Panc1 (cell line): Measurements from ENCODE around the gene DDX1. TPM values are rescaled to one million over a fixed set of nuclear protein-coding genes. Genes with fewer than 3 reads are reported as not detected.

Experiments
- ATAC-seq: fragments of 200-7000 bp; cut with Tn5 transposase; 2 replicates; pipeline ENCODE4 v1.9.1; 2020; ENCODE audit warnings: mild to moderate bottlenecking, moderate library complexity
- BruUV-seq: library from RNA; stranded (reverse); fragments of 400-500 nt; replicated peaks from 2 replicates; lab custom pipeline; 2021; lab: Mats Ljungman, UMichigan
- CTCF ChIA-PET: fragments of 300-600 bp; sonication (Branson Sonifier 250); formaldehyde crosslinking; loops from one replicate; lab custom pipeline; 2022; ENCODE audit warnings: antibody characterized with exemption; lab: Charles Lee
- POLR2A ChIA-PET: fragments of 300-600 bp; sonication (Branson Sonifier 250); formaldehyde crosslinking; loops from one replicate; lab custom pipeline; 2022; ENCODE audit warnings: antibody characterized with exemption; lab: Charles Lee
- DNase-seq: peaks from one replicate; pipeline ENCODE4 v3.0.0-alpha.2; 2010; ENCODE audit warnings: low read depth, low spot score
- H3K27ac ChIP-seq: 2 replicates; pipeline ENCODE4 v1.5.1; 2011; ENCODE audit warnings: mild to moderate bottlenecking, low read length, inconsistent platforms
- H3K27me3 ChIP-seq: fragments of 200-500 bp; sonication (Bioruptor generic); 2 replicates; pipeline ENCODE4 v1.6.0; 2014; ENCODE audit warnings: low read length, inconsistent platforms; ENCODE audit not compliant: control insufficient read depth, insufficient read depth
- H3K36me3 ChIP-seq: fragments of 200-500 bp; sonication (Bioruptor generic); 2 replicates; pipeline ENCODE4 v1.5.1; 2014; ENCODE audit warnings: inconsistent platforms, mild to moderate bottlenecking, low read length, moderate library complexity; ENCODE audit not compliant: control insufficient read depth, insufficient read depth
- H3K4me1 ChIP-seq: 2 replicates; pipeline ENCODE4 v1.5.1; 2011; ENCODE audit warnings: inconsistent platforms, mild to moderate bottlenecking, low read length, moderate library complexity; ENCODE audit not compliant: control insufficient read depth, insufficient read depth
- H3K4me3 ChIP-seq, 2 experiments: 2 replicates each; pipeline ENCODE4 v1.5.1; 2011 to 2012; ENCODE audit warnings: low read depth in 2 of 2, low read length in 2 of 2, mild to moderate bottlenecking in 2 of 2, inconsistent platforms in 1 of 2, moderate library complexity in 1 of 2
- H3K9me3 ChIP-seq: fragments of 200-500 bp; sonication (Bioruptor generic); 2 replicates; pipeline ENCODE4 v1.5.1; 2014; ENCODE audit warnings: low read depth, mild to moderate bottlenecking, inconsistent platforms, low read length, moderate library complexity; ENCODE audit not compliant: control insufficient read depth, insufficient read depth
- CTCF ChIP-seq: fragments of 450-650 bp; IDR thresholded peaks from 2 replicates; pipeline ENCODE4 v1.5.1; 2017; ENCODE audit warnings: mild to moderate bottlenecking
- POLR2AphosphoS5 ChIP-seq: IDR thresholded peaks from 2 replicates; pipeline ENCODE4 v1.6.1; 2012; ENCODE audit warnings: mild to moderate bottlenecking, low read depth, low read length, moderate library complexity
- REST ChIP-seq, 2 experiments: IDR thresholded peaks; 2 replicates each; pipeline ENCODE4 v1.6.1; 2011 to 2012; ENCODE audit warnings: low read depth in 2 of 2, control low read depth in 1 of 2, low read length in 1 of 2, mild to moderate bottlenecking in 1 of 2, moderate library complexity in 1 of 2; ENCODE audit not compliant: insufficient read depth in 1 of 2
- SIN3A ChIP-seq: IDR thresholded peaks from 2 replicates; pipeline ENCODE4 v1.6.1; 2012; ENCODE audit warnings: low read depth, mild to moderate bottlenecking, low read length, moderate library complexity, borderline replicate concordance; ENCODE audit not compliant: insufficient read depth
- TCF7L2 ChIP-seq: IDR thresholded peaks from 2 replicates; pipeline ENCODE4 v1.6.1; 2011; ENCODE audit warnings: mild to moderate bottlenecking, low read depth, low read length, inconsistent platforms
- in situ Hi-C: cut with HindIII; loops from 2 replicates; pipeline ENCODE4 v1.10.0; 2016; ENCODE audit warnings: low sequenced_read_pairs, low pct_unique_long_range_greater_than_20kb
- intact Hi-C: fragments of 100-400 bp; cut with micrococcal nuclease; formaldehyde crosslinking; loops from one replicate; pipeline ENCODE4 v1.10.0; 2022; ENCODE audit not compliant: unreplicated experiment
- total RNA-seq: library from RNA; stranded (reverse); gene quantifications from one replicate; pipeline ENCODE4 v1.2.1, GENCODE V29; 2021; ENCODE audit not compliant: unreplicated experiment

DDX1 gene
- total RNA-seq, 1 experiment from 2014 or later, result 102 TPM

- H3K27ac ChIP-seq, result no peak overlapping the region
- intact Hi-C loops (no loop called here), in situ Hi-C loops (no loop called here)
- CTCF ChIA-PET, result no interaction called here
- H3K4me1 ChIP-seq, result no peaks in the 10 kb centered on the region
- no peak for DNase-seq
- BruUV-seq, result no TSS peak
- no peaks in the 10 kb centered on the region for H3K27me3 ChIP-seq
- no peaks in the 10 kb centered on the region for H3K9me3 ChIP-seq
- H3K36me3 ChIP-seq, result no peaks in the 10 kb centered on the region
- no peak for TF ChIP-seq SIN3A
- no peak for TF ChIP-seq POLR2AphosphoS5
- TF ChIP-seq REST (IDR thresholded peaks at IDR 0.05; ENCODE audit: insufficient read depth in 1 of 2, low read depth in 2 of 2, low read length in 1 of 2), result no peak
- TF ChIP-seq TCF7L2, result no peak
- TF ChIP-seq CTCF, result no peak
- ATAC-seq, result no peak
- no peak overlapping the region for H3K4me3 ChIP-seq
- POLR2A ChIA-PET, result no interaction called here
Measured at GRCh38 chr2:15669375-15669910, 77.8 kb downstream of the DDX1 start.

GRCh38 chr2:15670469-15670868 is 78.8 kb downstream of the DDX1 start:
- ChIA-PET POLR2A (no interaction called here), CTCF (no interaction called here)
- Histone ChIP-seq H3K9me3 (no peaks in the 10 kb centered on the region), H3K27ac (no peak overlapping the region), H3K36me3 (no peaks in the 10 kb centered on the region), H3K27me3 (no peaks in the 10 kb centered on the region), H3K4me1 (no peaks in the 10 kb centered on the region), H3K4me3 (no peak overlapping the region)
- in situ Hi-C loops (no loop called here), intact Hi-C loops (no loop called here)
- no TSS peak for BruUV-seq
- DNase-seq (no peak), ATAC-seq (no peak)
- TF ChIP-seq CTCF, result no peak
- TF ChIP-seq REST (IDR thresholded peaks at IDR 0.05; ENCODE audit: insufficient read depth in 1 of 2, low read depth in 2 of 2, low read length in 1 of 2), result no peak
- TF ChIP-seq POLR2AphosphoS5, result no peak
- TF ChIP-seq SIN3A, result no peak
- no peak for TF ChIP-seq TCF7L2
